Measurements from ENCODE around the gene MOSMO. TPM values are rescaled to one million over a fixed set of nuclear protein-coding genes. Genes with fewer than 3 reads are reported as not detected.

Gene MOSMO
- polyA plus RNA-seq, 3 donors, result 0.95 to 9.1 (median 2.5) TPM

- no peaks in the 10 kb centered on the region for H3K4me1 ChIP-seq (ENCODE audit: control insufficient read depth in 1 of 2, insufficient read depth in 2 of 2, low read length in 2 of 2)
- no CpG with 5 or more reads among the region's 2 CpGs for WGBS (ENCODE audit: insufficient coverage)
- no peaks in the 10 kb centered on the region for H3K36me3 Mint-ChIP-seq
- no peak overlapping the region for H3K27ac Mint-ChIP-seq
- no peak overlapping the region for H3K27ac ChIP-seq (ENCODE audit: low read depth in 1 of 2, low read length in 2 of 2)
- TF ChIP-seq CTCF (IDR thresholded peaks at IDR 0.05), result no peak
- H3K4me1 Mint-ChIP-seq, result no peaks in the 10 kb centered on the region
- no peaks in the 10 kb centered on the region for H4K20me1 ChIP-seq (ENCODE audit: insufficient read depth, low read length)
- H3K27me3 Mint-ChIP-seq (ENCODE audit: low read depth in 3 of 3), result peaks cover 0 to 4% (median 2%) of the 10 kb centered on the region in 3 donors
- no peak overlapping the region for H2AFZ ChIP-seq (ENCODE audit: insufficient read depth, low read depth, low read length, poor library complexity, severe bottlenecking)
- no peaks in the 10 kb centered on the region for H3K9me3 Mint-ChIP-seq
- no peak overlapping the region for H3K4me3 Mint-ChIP-seq
- no peak overlapping the region for H3K9ac ChIP-seq (ENCODE audit: insufficient read depth, low read length, poor library complexity, severe bottlenecking)
- DNase-seq, result no peak
- H3K79me2 ChIP-seq (ENCODE audit: insufficient read depth, low read length), result no peaks in the 10 kb centered on the region
- no peak overlapping the region for H3K4me2 ChIP-seq (replicated peaks; ENCODE audit: extremely low read depth, low read length, poor library complexity, severe bottlenecking)
- no peaks in the 10 kb centered on the region for H3K9me3 ChIP-seq (replicated peaks in 1 of 2; ENCODE audit: control insufficient read depth in 1 of 2, insufficient read depth in 1 of 2, low read length in 2 of 2)
- no peaks in the 10 kb centered on the region for H3K36me3 ChIP-seq (replicated peaks in 1 of 2; ENCODE audit: control insufficient read depth in 1 of 2, insufficient read depth in 2 of 2, low read length in 2 of 2)
- no peaks in the 10 kb centered on the region for H3K27me3 ChIP-seq (ENCODE audit: control insufficient read depth in 2 of 2, insufficient read depth in 2 of 2, low read length in 2 of 2)
- no peak overlapping the region for H3K4me3 ChIP-seq (replicated peaks in 1 of 3; ENCODE audit: low read depth in 2 of 3, low read length in 3 of 3)
- intact Hi-C loops (cut with micrococcal nuclease), result no loop called here
Measured at GRCh38 chr16:22116095-22116700, 108.3 kb downstream of the MOSMO start.

GRCh38 chr16:22117609-22118008 lies 109.7 kb downstream of the MOSMO start:
- H3K4me3 Mint-ChIP-seq, result no peak overlapping the region
- no peak overlapping the region for H3K27ac Mint-ChIP-seq

More at GRCh38 chr16:22117609-22118008, 109.7 kb downstream of the MOSMO start:
- H3K36me3 ChIP-seq (replicated peaks in 1 of 2; ENCODE audit: control insufficient read depth in 1 of 2, insufficient read depth in 2 of 2, low read length in 2 of 2), result no peaks in the 10 kb centered on the region
- H3K4me1 ChIP-seq (ENCODE audit: control insufficient read depth in 1 of 2, insufficient read depth in 2 of 2, low read length in 2 of 2), result no peaks in the 10 kb centered on the region
- intact Hi-C loops (cut with micrococcal nuclease), result no loop called here
- no peak overlapping the region for H3K4me3 ChIP-seq (replicated peaks in 1 of 3; ENCODE audit: low read depth in 2 of 3, low read length in 3 of 3)
- Mint-ChIP-seq H3K4me1 (no peaks in the 10 kb centered on the region), H3K9me3 (no peaks in the 10 kb centered on the region), H3K36me3 (no peaks in the 10 kb centered on the region), H3K27me3 (ENCODE audit: low read depth in 3 of 3) (peaks cover 2 to 4% (median 3%) of the 10 kb centered on the region in 3 donors)
- H4K20me1 ChIP-seq (ENCODE audit: insufficient read depth, low read length), result no peaks in the 10 kb centered on the region
- WGBS (ENCODE audit: insufficient coverage), result no CpG with 5 or more reads among the region's 2 CpGs
- H3K79me2 ChIP-seq (ENCODE audit: insufficient read depth, low read length), result no peaks in the 10 kb centered on the region
- no peaks in the 10 kb centered on the region for H3K27me3 ChIP-seq (ENCODE audit: control insufficient read depth in 2 of 2, insufficient read depth in 2 of 2, low read length in 2 of 2)
- DNase-seq, result no peak
- H3K9me3 ChIP-seq (replicated peaks in 1 of 2; ENCODE audit: control insufficient read depth in 1 of 2, insufficient read depth in 1 of 2, low read length in 2 of 2), result no peaks in the 10 kb centered on the region
- H2AFZ ChIP-seq (ENCODE audit: insufficient read depth, low read depth, low read length, poor library complexity, severe bottlenecking), result no peak overlapping the region
- H3K4me2 ChIP-seq (replicated peaks; ENCODE audit: extremely low read depth, low read length, poor library complexity, severe bottlenecking), result no peak overlapping the region
- H3K9ac ChIP-seq (ENCODE audit: insufficient read depth, low read length, poor library complexity, severe bottlenecking), result no peak overlapping the region
- TF ChIP-seq CTCF (IDR thresholded peaks at IDR 0.05), result no peak
- no peak overlapping the region for H3K27ac ChIP-seq (ENCODE audit: low read depth in 1 of 2, low read length in 2 of 2)

Measured in CD14-positive monocyte (primary cell).